HG02852 (cell line): ENCODE data around the gene OMG.
"Not testable (repeated sequence)": the region's sequence is repeated elsewhere in the genome, so short reads cannot be mapped to it uniquely, and the experiment has no call there.

Experiments
- ATAC-seq: cut with Tn5 transposase; IDR thresholded peaks from one replicate; pipeline ENCODE4 v1.9.1; 2021; ENCODE audit warnings: mild to moderate bottlenecking, moderate library complexity; ENCODE audit not compliant: unreplicated experiment

The OMG gene

GRCh38 chr17:31308372-31309334 lies 11.6 kb upstream of the OMG start:
- ATAC-seq, result peak; percentile 52

GRCh38 chr17:31307640-31308039 lies 10.6 kb upstream of the OMG start:
- no peak for ATAC-seq

- no peak for ATAC-seq
Observed at GRCh38 chr17:31299624-31300023, 2.6 kb upstream of the OMG start.

DNA sequence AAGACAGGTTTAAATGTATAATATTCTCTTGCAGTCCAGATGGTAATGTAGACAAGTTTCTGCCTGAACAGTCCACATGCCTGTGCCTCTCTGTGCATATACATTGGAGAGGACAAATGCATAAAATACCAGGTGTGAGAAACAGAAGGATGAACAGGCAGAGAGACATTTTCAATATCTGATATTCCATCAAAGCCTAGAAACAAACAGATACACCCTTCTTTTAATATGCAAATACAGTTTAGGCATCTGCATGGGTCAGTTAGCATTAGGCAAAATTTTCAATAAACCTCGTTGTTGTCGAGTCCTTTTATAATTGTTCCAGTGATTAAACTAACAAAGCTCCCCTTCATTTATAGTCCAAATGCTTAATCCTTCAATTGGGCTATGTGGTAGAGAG lies 897 bp downstream of the OMG start:
- ATAC-seq, result no peak

DNA sequence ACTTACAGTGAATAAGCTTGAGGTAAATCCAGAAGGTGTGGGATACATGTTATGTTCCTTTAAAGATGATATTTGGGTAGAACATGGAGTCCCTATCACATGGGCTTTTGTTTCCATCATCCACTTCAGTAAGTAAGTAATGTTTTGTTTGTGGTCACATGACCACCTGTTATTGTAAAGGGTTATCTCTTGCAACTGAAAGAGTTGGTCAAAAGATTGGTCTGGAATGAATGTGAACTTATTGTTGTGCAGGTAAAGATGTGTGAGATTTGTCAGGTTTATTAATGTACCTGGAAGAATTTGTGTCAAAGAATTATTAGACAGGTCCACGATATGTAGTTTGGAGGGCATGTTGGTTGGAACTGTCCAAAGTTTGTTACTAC lies 1.6 kb downstream of the OMG start:
- no peak for ATAC-seq

GRCh38 chr17:31294820-31295488 lies 2.1 kb downstream of the OMG start:
- ATAC-seq, result no peak

DNA sequence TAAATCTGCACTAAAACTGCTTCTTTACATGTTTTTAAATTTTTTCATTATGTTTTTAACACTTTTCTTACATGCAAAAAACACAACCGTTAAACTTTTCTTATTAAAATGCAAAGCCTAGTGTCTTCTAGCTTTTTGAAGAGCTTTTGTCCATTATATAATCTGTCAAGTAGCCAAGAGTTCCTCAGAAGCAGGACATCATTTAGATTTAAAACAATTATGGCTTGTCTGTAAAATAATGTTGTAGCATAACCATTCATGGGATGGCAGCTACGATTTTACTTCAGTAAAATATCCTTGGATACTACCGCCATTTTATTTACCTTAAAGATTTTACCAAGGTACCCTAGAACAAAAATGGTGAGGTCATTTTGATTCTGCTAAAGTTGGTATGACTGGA lies 2.8 kb downstream of the OMG start:
- no peak for ATAC-seq

DNA sequence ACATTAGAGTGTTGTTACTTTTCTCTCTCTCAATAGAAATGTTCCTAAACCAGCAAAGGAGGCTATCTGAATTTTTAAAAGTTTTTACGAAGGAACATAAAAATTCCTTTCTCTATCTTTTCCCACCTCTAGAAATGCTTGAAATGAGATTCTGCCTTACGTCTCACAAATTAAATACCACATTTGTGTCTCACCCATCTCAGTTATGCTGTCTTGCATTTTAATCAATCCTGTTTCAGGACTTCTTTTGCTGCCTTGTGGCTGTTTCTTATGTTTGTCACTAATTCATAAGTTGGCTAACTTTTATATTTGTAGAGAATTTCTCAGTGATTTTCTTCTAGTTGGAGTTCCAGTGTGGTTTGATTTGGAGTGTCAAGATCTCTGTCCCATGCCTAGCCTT lies 3.5 kb downstream of the OMG start:
- no peak for ATAC-seq

DNA sequence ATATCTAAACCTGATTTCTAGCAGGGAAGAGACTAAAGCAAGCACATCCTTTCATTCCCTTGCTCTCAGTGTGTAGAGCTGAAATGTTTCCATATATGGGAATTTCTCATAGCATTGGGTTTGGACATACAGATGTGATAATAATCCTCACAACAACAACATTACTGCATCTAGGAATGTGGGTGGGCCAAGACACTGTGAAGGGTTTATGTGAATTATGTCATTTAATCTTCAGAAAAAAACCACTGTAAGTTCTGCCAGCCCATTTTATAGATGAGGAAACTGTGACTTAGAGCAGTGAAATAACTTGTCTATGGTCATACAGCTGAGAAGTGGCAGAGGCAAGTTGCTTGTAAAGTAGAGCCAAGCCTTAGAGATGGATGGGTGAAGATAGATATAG lies 5.2 kb downstream of the OMG start:
- no peak for ATAC-seq

DNA sequence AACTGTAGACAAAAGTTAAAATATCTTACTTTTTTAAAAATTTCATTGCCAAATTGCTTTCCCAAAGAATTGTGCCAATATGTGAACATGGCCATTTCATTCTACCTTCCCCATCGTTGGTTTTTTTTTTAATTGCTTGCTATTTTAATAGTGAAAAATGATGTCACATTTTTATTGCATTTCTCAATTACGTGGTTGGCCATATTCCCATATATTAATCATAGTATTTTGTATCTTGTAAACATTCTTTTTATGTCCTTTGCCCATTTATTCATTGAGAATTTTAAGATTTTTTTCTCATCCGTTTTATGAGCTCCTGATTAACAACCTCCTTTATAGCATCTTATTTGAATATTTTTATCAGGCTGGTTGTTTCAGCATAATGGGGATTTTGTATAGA lies 7.2 kb downstream of the OMG start:
- ATAC-seq, result no peak

DNA sequence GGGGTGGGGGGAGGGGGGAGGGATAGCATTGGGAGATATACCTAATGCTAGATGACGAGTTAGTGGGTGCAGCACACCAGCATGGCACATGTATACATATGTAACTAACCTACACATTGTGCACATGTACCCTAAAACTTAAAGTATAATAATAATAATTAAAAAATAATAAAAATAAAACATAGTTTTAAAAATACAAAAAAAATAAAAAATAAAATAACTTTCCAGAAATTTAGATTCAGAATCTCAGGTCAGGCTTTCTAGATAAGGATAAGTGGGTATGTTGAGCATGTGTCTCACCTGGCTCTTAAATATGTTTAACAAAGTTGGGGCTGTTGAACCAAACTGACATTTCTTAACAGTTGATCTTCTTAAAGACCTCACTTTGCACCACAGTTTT lies 9.1 kb downstream of the OMG start:
- not testable (repeated sequence) for ATAC-seq

GRCh38 chr17:31286587-31286986 lies 10.5 kb downstream of the OMG start:
- no peak for ATAC-seq

GRCh38 chr17:31283841-31284240 lies 13.2 kb downstream of the OMG start:
- no peak for ATAC-seq

DNA sequence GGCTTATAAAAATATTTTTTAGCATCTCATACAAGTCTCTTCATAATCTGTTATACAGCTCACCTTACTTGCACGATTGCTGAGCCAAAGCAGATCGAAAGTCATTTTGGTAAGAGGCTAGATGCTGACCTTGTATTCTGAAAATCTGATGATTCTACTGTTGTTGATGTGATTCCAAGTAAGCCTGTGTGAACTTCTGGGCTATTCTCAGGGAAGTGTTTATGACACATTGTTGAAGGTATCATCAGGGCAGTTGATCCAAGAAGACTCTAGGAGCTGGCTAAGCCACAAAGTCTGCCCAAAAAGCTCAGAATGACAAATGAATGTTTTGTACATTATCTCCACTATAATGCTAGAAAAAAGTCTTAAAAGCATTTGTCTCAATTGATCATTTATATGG lies 16.0 kb downstream of the OMG start:
- no peak for ATAC-seq

DNA sequence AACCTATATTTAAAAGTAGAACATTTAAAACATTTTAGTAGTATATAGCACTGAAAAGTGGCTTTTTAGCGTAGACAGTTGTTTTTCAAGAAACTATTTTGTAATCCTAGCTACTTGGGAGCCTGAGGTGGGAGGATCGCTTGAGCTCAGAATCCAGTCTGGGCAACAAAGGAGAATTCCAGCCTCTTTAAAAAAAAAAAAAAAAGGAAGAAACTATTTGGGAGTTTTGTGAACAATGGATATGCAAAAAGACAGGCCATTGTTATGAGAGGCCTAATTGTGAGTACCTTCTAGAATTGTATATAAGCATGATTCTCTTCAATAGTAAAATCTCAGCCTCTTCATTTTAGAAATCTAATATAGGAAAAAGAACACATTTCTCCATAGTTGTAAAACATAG lies 17.6 kb downstream of the OMG start:
- no peak for ATAC-seq

GRCh38 chr17:31275116-31275515 lies 21.9 kb downstream of the OMG start:
- no peak for ATAC-seq

DNA sequence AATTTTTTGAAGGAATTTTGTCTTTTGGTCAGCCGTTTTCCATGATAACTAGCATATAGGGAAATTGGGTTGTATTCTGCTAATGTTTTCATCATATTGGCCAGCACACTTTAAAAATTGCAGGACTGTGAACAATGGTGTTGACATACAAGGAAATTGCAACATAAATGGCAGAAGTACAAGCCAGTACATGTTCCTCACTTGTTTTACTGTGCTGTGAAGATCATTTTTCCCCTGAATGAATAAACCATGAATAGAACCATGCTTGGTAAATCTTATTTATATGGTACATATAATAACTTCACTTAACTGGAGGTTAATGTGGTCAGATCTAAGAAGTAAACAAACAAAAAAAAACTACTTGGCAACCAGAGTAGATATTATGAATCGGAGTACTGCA lies 22.8 kb downstream of the OMG start:
- no peak for ATAC-seq

- ATAC-seq, result no peak
Observed at GRCh38 chr17:31273516-31273915, 23.5 kb downstream of the OMG start.

GRCh38 chr17:31272803-31273202 lies 24.2 kb downstream of the OMG start:
- no peak for ATAC-seq

- no peak for ATAC-seq
Observed at GRCh38 chr17:31272236-31272635, 24.8 kb downstream of the OMG start.

GRCh38 chr17:31269578-31269983 lies 27.5 kb downstream of the OMG start:
- no peak for ATAC-seq

DNA sequence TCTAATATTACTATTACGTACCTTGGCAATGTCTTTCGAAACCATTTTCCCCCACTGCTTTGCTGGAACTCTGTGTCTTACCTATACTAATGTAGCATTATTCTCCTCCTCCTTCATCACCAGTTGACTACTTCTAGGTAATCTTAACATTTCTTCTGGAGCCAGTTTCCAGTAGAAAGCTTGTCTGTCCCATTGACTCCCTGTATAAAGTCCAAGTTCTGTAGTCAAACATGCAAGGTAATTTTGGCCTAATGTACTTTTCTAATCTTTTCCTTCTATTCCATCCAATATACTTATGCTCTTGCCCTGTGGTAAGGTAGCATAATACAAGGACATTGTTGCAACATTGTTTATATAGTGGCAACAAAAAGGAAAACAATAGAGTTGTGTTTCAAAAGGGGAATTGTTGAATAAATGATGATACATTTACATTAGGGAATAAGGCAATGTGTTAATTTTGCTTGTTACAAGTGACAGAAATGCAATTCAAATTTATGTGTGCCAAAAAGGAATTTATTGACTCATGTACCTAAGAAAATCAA lies 27.9 kb downstream of the OMG start:
- ATAC-seq, result no peak
